Measurements from ENCODE around the gene ADGRG1.

ADGRG1 gene

DNA sequence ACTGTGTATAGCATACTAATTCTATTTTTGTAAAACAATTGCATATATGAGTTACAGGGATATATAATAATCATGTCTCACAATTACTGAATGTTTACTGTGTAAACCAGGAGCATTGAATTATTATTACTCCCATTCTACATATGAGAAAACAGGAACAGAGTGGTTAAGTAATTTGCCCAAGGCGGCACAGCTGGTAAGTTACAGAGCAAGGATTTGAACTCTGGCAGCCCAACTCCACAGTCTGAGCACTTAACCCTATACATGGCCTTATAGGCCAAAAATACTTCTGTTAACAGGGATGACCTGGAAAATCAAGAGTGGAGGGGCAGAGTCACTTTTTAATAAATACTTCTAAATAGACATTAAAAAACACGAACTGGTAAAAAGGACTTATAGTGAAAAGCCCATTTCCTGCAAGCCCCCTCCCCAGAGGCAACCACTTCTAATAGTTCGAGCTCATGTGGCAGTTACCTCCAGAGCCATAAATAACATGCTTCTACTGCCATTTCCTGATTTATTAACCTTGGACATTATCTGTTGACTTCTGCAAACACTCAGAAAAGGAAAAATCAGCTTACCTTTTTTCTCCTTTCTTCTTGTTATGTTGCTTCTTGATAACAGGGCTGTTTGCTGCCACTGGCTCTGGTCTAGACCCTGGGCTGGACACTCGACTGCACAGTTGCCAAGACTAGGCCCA, 22.1 kb upstream of the ADGRG1 start:
- DNase-seq = no peak

DNA sequence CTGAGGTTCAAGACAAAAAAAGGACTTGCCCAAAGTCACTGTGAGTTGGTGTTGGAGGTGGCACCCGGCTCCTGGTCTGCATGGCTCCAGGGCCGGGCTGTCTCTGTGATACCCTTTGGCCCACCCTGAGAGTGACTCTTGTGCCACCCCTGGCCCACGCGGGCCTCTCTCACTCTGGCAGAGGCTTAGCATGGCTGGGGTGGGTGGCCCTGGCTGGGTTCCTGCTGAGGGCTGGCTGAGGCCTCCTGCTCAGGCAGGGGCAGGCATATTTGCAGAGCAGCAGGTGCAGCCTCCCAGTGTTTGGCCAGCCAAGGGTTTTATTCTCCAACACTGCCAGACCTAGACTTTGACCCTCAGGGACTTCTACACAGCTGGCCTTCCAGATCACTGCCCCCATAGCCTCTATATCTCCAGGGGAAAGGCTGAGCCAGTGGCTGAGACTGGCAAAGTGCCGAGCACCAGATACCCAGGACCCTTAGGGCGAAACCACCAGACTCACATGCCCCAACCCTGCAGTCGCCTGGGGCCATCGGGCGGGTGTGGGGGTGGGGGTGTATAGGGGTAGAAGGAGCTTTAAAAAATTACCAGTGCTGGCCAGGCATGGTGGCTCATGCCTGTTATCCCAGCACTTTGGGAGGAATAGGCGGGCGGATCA, 21.5 kb upstream of the ADGRG1 start:
- no peak for DNase-seq

DNA sequence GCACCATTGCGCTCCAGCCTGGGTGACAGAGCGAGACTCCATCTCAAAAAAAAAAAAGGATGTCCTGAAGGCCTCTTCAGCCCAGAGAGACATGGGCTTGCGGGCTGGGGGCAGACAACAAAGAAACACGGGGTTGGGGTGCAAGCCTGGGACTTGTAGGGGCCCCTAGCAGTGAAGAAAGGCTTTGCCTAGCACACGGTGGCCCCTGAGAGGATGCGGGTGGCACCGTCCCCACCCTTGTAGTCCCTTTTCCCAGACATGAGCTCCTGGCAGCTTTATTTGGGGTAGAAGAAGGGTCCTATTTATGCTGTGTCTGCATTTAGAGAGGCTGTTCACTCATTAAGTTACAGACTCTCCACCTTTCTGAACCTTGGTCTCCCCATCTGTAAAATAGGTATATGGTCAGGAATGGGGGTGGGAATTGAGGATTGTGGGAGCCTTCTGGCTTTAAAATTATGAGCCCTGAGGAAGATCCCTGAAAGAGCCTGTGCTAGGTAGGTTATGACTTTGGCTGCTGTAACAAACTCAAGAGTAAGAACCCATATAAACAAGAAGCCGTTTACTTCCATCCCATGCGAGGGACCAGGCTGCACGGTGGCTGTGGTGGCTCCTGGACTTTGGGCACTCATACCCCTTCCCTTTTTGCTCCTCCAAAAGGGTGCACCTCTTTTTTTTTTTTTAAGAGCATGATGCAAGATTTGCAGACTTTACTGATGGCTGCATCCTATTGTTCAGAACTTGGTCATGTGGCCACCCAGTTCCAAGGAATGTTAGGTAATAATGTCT, 20.6 kb upstream of the ADGRG1 start:
- DNase-seq = no peak

DNA sequence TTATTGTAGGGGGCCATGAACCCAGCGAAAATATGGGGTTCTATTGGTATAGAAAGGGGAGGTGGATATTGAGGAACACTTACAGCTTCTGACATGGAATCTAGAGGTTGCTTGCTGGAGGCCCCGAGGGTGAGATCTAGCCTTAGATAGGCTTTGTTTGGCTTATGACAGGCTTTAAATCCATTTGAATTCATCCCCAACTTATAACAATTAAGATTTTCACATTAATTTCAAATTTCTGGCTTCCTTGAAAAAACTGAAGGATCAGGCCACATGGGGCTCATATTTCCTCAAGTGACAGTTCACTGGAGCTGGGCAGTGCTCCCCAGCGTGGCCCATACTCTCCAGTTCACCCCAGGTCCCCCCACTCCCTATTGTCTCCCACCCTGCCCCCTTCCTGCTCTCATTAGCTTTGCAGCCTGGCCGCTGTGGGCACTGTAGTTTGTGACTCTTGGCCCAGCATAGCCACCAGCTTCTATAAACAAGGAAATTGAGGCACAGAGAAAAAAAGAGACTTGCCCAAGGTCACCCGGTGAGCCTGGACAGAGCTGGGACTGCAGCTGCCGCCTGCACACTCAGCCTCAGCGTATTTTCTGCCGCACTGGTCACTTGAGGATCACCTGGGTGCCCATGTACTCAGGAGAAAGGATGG, 19.8 kb upstream of the ADGRG1 start:
- no peak for DNase-seq

DNA sequence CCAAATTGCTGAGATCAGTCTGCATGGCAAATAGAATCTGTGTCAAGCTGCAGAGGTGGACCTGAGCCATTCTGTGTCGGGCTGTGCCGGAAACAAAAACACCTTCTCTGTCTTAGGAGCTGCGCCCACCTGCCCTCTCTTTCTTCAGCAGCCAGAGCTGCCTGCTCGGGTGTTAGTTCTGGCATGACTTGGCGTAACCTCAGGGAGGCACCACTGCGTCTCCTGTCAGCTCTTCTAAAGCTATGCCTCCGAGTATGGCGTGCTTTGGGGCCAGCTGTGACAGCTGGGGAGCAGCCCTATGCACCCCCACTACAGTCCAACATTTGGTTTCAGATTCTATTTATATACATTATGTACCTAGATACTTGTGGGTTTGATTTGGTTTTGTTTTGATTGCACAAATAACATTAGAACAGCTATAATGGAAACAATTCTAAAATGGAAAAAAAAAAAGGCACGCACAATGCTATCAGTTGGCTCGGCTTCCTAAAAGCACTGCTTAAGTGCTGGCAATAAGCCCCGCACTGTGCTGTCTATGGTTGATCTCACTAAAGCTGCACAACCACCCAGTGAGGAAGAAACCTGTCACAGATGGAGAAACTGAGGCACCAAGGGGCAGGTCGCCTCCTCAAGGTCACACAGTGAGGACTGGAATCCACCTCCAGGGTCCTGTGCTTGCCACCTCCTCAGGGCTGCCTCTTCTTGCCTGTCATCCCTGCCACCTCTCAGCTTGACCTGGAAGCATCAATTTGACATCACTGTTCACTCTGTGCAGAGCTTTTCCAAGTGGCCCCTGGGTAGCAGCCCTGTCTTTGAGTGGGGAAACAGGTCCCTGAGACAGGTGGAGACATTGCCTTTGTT, 18.7 kb upstream of the ADGRG1 start:
- DNase-seq = no peak

DNA sequence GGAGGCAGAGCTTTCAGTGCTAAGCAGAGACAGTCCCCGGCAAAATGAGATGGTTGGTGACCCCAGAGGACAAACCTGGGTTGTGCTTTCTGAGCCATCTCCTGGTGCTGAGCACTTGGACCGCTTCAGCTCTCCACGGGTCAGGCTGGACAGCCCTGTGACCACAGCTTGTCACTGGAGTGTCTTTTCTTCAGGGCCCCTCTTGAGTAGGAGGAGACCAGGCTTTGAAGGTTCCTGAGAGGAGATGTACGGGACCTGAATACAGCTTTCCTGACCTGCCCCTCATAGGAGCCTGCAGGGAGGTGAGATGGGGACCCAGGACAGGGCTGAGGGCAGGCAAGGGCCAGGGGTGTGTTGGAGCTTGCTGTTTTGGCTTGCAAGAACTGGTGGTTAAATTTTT, 17.8 kb upstream of the ADGRG1 start:
- no peak for DNase-seq

DNA sequence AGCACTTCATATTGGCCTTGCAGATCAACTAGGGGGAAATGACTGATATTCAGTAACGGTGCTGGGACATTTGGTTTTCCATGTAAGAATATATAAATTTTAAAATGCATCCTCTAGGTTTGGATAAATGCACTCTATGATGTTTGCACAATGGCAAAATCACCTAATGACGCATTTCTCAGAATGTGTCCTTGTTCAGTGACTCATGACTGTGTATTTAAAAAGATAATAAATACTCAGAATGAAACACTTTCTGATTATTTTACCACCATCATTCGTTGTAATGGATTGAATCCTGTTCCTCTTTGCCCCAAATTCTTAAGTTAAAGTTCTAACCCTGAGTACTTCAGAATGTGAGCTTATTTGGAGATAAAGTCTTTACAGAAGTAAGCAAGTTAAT, 17.2 kb upstream of the ADGRG1 start:
- no peak for DNase-seq

DNA sequence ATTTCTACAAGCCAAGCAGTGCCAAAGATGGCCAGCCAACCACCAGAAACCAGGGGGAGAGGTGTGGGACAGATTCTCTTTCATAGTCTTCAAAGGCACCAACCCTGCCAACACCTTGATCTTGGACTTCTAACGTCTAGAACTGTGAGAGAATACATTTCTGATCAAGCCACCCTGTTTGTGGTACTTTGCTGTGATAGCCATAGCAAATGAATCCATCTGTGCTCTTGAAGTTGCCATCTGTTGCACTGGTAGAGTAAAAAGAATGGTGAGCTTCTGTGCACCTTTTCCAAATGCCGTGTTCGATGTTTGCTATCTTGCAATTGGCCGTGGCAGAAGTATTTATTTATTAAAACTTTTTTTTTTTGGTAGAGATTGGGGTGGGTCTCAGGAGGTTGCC, 16.7 kb upstream of the ADGRG1 start:
- no peak for DNase-seq

DNA sequence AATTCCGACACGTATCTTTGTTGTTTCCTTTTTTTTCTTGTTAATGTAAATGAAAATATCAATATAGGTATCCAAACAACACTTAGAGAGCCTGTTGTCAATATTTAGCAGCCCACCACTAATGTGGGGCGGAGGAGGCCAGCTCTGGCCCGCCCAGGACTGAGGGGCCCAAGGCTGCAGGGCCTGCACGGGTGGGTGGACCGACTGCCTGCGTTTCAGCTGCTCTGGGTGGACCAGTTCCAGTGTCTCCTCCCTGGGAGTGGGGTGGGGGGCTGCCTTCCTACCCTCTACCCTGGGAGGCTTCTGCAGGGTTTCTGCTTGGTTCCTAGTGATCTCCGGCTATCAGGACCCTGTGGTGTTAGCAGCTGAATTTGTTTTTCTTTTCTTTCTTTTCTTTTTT, 15.9 kb upstream of the ADGRG1 start:
- DNase-seq = no peak

DNA sequence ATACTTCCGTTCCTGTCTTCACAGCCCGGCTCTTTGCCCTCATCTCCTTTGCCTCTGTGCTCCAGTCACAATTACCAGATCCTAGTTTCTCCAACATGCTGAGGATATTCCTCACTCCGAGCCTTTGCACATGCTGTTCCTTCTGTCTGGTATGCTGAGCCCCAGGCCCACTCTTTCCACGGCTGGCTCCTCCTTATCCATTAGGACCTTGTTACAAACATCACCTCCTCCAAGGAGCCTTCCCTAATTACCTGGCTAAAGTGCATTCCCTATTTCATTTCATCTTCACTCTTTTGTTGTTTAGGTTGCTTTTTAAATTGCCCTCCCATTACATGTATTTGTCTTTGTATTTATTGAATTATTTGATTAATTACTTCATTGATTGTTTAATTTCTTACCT, 14.9 kb upstream of the ADGRG1 start:
- DNase-seq = no peak

DNA sequence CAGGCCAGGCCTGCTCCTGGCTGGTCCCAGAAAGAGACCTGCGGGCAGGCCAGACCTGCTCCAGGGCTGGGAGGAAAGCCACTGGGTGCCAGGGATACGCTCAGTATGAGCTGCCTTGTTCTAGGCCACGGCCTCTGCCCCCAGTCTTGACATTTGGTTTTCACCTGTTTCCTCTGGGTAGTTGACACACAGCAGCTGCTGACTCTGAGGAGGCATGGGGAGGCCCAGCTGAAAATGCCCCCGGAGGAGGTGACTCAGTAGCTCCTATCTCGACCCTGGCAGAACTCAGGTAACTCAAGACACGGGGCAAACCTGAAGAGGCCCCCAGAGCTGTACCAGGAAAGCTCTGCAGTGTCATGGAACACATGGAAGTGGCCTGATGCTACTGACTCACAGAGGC, 13.9 kb upstream of the ADGRG1 start:
- no peak for DNase-seq

DNA sequence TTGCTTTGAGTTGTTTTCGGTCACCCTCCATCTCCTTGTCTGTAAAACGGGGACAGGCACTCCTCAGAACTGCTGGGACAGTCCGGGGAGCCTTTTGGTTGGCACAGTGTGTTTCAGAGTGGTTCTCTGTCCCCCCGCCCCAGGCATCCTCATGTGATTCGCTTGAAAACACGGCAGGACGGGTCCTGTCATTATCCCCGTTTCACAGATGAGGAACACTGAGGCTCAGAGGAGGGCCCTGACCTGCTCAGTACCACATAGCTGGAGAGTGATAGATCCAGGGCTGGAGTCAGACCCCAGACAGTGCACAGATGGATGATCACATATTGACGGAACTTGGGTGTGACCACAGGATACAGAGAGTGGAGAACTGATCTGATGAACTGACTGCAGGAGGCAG, 13.5 kb upstream of the ADGRG1 start:
- DNase-seq = no peak

DNA sequence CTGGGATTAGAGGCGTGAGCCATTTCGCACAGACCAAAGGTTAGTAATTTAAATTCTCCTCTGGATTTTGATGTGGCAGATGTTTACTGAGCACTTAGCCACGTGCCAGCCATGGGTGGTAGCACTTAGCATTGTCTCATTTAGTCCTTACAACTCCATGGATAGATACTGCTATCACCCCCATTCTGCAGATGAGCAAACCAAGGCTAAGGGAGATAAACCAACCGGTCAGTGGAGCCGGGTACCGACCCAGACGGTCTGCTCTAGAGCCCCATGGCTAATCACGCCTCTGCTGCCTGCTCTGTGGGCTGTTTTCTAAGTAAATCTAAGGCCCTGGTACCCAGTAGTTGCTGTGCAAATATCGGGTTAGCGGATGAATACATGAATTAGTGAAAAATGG, 12.6 kb upstream of the ADGRG1 start:
- DNase-seq = no peak

DNA sequence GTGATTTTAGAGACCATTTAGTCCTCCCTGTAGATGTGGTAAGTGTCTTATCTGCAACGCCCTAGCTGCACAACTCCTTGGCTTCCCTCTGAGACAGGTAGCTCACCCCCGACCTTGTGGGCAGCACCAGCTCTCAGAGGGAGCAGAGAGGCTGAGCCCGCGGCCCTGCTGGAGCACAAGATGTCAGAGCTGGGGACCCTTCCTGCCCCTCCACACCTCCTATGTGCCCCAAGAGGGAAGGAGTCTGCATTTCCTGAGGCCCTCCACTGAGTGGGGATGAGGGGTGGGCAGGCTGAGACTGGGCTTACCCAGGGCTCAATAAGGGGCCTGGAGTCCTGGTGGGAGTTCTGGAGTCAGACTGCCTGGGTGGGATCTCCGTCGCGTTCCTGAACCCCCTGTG, 12.2 kb upstream of the ADGRG1 start:
- no peak for DNase-seq

DNA sequence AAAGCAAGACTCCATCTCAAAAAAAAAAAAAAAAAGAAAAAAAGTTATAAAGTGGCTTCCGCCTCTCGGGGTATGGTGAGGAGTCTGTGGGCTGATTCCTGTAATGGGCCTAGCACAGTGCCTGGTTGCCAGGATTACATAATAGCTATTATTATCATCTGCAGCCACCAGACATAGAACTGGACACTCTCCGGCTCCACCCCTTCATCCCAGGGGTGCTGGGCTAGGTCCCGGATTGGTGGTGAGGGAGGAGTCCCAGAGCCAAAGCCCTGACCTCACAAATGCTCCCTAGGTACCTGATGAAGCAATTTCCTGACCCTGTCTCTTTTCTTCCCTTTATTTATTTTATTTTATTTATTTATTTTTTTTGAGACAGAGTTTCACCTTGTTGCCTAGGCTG, 11.6 kb upstream of the ADGRG1 start:
- no peak for DNase-seq

DNA sequence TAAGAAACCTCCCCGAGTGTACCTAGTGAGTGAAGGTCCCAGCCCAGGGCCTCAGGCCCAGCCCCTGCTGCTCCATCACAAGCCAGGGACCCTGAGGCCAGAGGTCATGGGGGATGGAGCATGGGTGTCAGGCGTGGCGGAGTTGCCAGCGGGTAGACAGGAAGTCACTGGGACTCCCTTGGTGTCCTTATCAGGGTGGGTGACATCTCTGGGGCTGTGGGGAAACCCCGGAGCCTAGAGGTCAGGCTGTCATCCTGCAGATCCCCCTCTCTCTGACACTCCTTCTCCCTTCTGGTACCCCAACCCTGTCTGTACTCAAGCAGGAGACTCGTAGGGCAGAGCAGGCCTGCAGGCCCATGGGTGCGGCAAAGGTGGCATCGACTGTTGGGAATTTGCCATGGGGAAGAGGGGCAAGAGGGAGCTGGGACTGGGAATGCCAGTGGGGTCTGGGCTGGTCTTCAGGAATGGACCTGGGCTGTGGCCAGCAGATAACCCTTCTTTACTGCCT, 10.8 kb upstream of the ADGRG1 start:
- DNase-seq = no peak

DNA sequence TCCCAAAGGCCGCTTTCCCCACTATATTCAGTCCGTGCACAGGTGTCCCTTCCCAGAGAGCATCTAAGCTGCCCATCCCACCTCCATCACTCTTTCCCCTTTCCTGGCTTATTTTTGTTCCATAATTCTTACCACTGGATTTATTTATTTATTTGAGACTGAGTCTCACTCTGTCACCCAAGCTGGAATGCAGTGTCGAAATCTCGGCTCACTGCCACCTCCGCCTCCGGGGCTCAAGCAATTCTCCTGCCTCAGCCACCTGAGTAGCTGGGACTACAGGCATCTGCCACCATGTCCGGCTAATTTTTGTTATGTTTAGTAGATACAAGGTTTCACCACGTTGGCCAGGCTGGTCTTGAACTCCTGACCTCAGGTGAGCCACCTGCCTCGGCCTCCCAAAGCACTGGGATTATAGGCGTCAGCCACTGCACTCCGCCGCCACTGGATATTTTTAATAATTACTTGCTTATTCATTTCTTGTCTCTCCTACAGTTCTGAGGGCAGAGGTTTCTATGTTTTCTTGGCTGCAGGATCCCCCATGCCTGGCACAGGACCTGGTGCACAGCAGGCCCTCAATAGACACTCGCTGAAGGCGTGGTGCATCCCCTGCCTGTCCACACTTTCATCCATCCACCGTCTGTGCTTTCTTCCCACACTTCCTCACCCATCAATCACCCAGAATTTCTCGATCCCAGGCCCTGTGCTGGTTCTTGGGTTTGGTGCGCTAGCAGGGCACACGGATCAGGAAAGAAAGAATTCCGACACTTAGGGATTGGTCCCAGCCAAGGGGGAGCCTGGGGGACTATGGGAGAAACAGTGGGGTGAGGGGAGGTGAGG, 9.9 kb upstream of the ADGRG1 start:
- no peak for DNase-seq

DNA sequence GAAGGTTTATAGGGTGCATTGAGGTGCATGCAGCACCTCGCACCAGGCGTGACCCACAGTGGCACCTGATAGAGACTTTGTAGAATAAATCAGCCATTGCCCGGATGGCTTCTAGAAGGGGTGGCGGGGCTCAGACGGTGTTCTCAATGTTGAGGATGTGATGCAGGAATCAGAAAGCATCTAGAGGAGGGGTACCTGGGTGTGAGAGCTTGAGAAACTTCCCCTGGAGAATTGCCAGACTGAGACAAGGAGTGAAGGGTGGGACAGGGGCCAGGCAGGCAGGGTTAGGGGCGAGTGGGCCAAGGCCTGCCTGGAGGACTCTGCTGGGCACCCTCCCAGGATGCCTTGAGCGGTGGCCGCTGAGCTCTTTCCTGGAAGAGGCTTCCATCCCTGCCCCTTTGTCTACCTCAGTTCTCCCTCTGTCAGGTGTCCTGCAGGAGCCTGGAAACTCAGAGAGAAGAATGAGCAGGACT, 9.3 kb upstream of the ADGRG1 start:
- no peak for DNase-seq

DNA sequence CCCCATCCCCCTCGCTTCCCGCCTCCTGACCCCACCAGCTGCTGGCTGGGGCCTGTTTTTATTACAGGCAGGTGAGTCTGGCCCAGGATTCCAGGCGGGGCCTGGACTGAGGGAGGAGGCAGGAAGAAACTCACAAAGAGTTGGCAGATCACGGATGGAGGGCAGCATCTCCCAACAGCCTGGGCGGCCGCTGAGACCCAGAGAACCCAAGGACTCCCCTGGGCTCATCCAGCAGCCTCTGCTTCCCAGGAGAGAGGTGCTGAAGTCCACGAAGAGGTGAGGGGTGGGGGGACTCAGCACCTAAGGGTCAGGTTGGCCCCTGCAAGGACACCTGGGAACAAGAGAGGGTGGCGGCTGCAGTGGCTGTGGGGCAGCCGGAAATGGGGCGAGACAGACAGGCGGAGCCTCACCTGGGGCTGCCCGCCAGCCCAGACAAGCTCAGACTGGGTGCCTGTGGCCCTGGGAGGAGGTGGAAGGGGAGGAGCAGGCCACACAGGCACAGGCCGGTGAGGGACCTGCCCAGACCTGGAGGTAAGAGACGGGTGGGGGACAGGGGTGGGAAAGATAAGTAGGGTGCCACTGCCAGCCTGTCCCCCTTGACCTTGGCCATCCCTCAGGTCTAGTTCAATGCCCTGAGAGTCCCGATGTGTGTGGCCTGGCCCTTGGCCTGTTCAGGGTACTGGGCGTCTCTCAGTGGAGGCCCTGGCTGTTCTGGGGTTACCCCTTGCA, 8.7 kb upstream of the ADGRG1 start:
- DNase-seq = no peak
